HepG2 (cell line): ENCODE results near the gene SPSB1. TPM values are rescaled to one million over a fixed set of nuclear protein-coding genes. Genes with fewer than 3 reads are reported as not detected.
A peak's percentile ranks its signal among the peaks of the same experiment; 100 is the strongest.

Source experiments
- ATAC-seq: fragments of 200-7000 bp; cut with Tn5 transposase; 3 replicates; pipeline ENCODE4 v1.9.1; 2020; ENCODE audit warnings: mild to moderate bottlenecking, moderate library complexity
- BruUV-seq: library from RNA; stranded (reverse); fragments of 400-500 nt; replicated peaks from 2 replicates; lab custom pipeline; 2021; lab: Mats Ljungman, UMichigan
- CTCF ChIA-PET: fragments of 300-600 bp; formaldehyde crosslinking; extraction: SDS; loops from one replicate; lab custom pipeline; 2021; ENCODE audit warnings: low total read pairs, inconsistent platforms, low intra/inter-chr PET ratio; lab: Yijun Ruan, JAX
- POLR2A ChIA-PET: fragments of 350-600 bp; sonication (Branson Sonifier 250); formaldehyde crosslinking; loops from one replicate; lab custom pipeline; 2020; ENCODE audit warnings: antibody characterized with exemption, inconsistent platforms; lab: Yijun Ruan, JAX
- DNase-seq: peaks from one replicate; pipeline ENCODE4 v3.0.0-alpha.2; 2015; ENCODE audit warnings: low spot score
- FAIRE-seq: peaks from 3 replicates; lab custom pipeline; 2011; peaks lifted over from hg19 to GRCh38; lab: Jason Lieb, UNC
- H2AFZ ChIP-seq: one replicate; pipeline ENCODE4 v1.6.1; 2011; ENCODE audit warnings: low read length, inconsistent platforms
- H3K27ac ChIP-seq: fragments of 300-600 bp; 3 replicates; pipeline ENCODE4 v1.8.0; 2011; ENCODE audit warnings: mixed run types, mild to moderate bottlenecking, mixed read lengths, low read length, inconsistent platforms; ENCODE audit not compliant: insufficient read depth; ENCODE audit errors: extremely low read length
- H3K27me3 ChIP-seq, 2 experiments: fragments of 200-600 bp in 1 of 2; 2 replicates in 1 of 2; 3 replicates in 1 of 2; pipeline versions ENCODE4 v1.6.0 to v1.8.0; 2011; ENCODE audit warnings: low read length in 2 of 2, mild to moderate bottlenecking in 2 of 2, moderate library complexity in 2 of 2, inconsistent platforms in 1 of 2; ENCODE audit not compliant: insufficient read depth in 2 of 2, control insufficient read depth in 1 of 2
- H3K36me3 ChIP-seq, 2 experiments: fragments of 200-600 bp in 1 of 2; replicated peaks in 1 of 2; 2 replicates in 1 of 2; 3 replicates in 1 of 2; pipeline versions ENCODE4 v1.5.1 to v1.8.0; 2011; ENCODE audit warnings: low read length in 2 of 2, inconsistent platforms in 1 of 2; ENCODE audit not compliant: insufficient read depth in 2 of 2, control insufficient read depth in 1 of 2
- H3K4me1 ChIP-seq: 2 replicates; pipeline ENCODE4 v1.5.1; 2012; ENCODE audit warnings: low read length, inconsistent platforms; ENCODE audit not compliant: insufficient read depth
- H3K4me2 ChIP-seq: 2 replicates; pipeline ENCODE4 v1.6.0; 2011; ENCODE audit warnings: low read depth, low read length, inconsistent platforms
- H3K4me3 ChIP-seq, 3 experiments: fragments of 200-600 bp in 1 of 3; sonication (generic), shearing (Covaris generic) in 1 of 3; replicated peaks in 1 of 3; 2 replicates each; pipeline ENCODE4 v1.5.1; 2011 to 2016; ENCODE audit warnings: low read length in 3 of 3, inconsistent platforms in 2 of 3, low read depth in 2 of 3, mild to moderate bottlenecking in 2 of 3, control low read depth in 1 of 3, mixed read lengths in 1 of 3; ENCODE audit not compliant: insufficient read depth in 1 of 3
- H3K79me2 ChIP-seq: one replicate; pipeline ENCODE4 v1.6.1; 2011; ENCODE audit warnings: low read length, inconsistent platforms; ENCODE audit not compliant: insufficient read depth
- H3K9ac ChIP-seq: 2 replicates; pipeline ENCODE4 v1.6.0; 2011; ENCODE audit warnings: mild to moderate bottlenecking, low read depth, low read length, inconsistent platforms; ENCODE audit not compliant: insufficient read depth
- H3K9me3 ChIP-seq: 2 replicates; pipeline ENCODE4 v1.5.1; 2012; ENCODE audit warnings: mild to moderate bottlenecking, low read length
- H4K20me1 ChIP-seq: 2 replicates; pipeline ENCODE4 v1.6.0; 2011; ENCODE audit warnings: inconsistent platforms, mild to moderate bottlenecking, low read length, moderate library complexity; ENCODE audit not compliant: insufficient read depth
- ARID5B ChIP-seq: IDR thresholded peaks from 2 replicates; pipeline ENCODE4 v1.4.0; 2020; ENCODE audit warnings: mild to moderate bottlenecking, missing genetic modification reagents
- GATAD1 ChIP-seq: IDR thresholded peaks from 2 replicates; pipeline ENCODE4 v1.6.1; 2016; ENCODE audit warnings: missing genetic modification reagents, missing compliant biosample characterization
- KLF11 ChIP-seq: IDR thresholded peaks from 2 replicates; pipeline ENCODE4 v1.6.1; 2016; ENCODE audit warnings: missing compliant biosample characterization
- ZBTB1 ChIP-seq: sonication (generic); formaldehyde crosslinking; IDR thresholded peaks from 2 replicates; pipeline ENCODE4 v1.4.0; 2020; ENCODE audit warnings: missing genetic modification reagents, borderline replicate concordance
- ZNF280B ChIP-seq: sonication (generic); formaldehyde crosslinking; IDR thresholded peaks from 2 replicates; pipeline ENCODE4 v1.5.0; 2020; ENCODE audit warnings: missing genetic modification reagents, mild to moderate bottlenecking, borderline replicate concordance
- ZNF281 ChIP-seq: sonication (generic); formaldehyde crosslinking; IDR thresholded peaks from 2 replicates; pipeline ENCODE4 v1.4.0; 2020; ENCODE audit warnings: missing genetic modification reagents, borderline replicate concordance
- ZNF431 ChIP-seq: sonication (generic); formaldehyde crosslinking; IDR thresholded peaks from 2 replicates; pipeline ENCODE4 v1.9.0; 2022; ENCODE audit warnings: missing genetic modification reagents, low read depth, mild to moderate bottlenecking, borderline replicate concordance
- ZNF616 ChIP-seq: sonication (generic); formaldehyde crosslinking; IDR thresholded peaks from 2 replicates; pipeline ENCODE4 v1.5.0; 2020; ENCODE audit warnings: low read depth, mild to moderate bottlenecking, missing genetic modification reagents
- ZNF781 ChIP-seq: sonication (generic); formaldehyde crosslinking; IDR thresholded peaks from 2 replicates; pipeline ENCODE4 v1.5.1; 2020; ENCODE audit warnings: borderline replicate concordance, mild to moderate bottlenecking, missing genetic modification reagents; ENCODE audit errors: not compliant biosample characterization
- WGBS: methylation state at CpG from one replicate; pipeline ENCODE4 v1.1.6; 2017; ENCODE audit warnings: low lambda C conversion rate; 5-methylcytosine and 5-hydroxymethylcytosine counted together
- in situ Hi-C: cut with HindIII; loops from 2 replicates; pipeline ENCODE4 v1.10.0; 2017; ENCODE audit warnings: low pct_unique_long_range_greater_than_20kb; ENCODE audit not compliant: extremely low pct_ligation_motif_present
- intact Hi-C: fragments of 100-400 bp; cut with micrococcal nuclease; formaldehyde crosslinking; loops from one replicate; pipeline ENCODE4 v1.10.0; 2022; ENCODE audit not compliant: unreplicated experiment
- polyA plus RNA-seq, 8 experiments: library from polyadenylated mRNA; depleted of rRNA in 3 of 8; stranded (reverse) in 7 of 8; unstranded in 1 of 8; fragments of >200 nt; fragmentation: Illumina TruSeq in 4 of 8; extraction: Trizol in 4 of 8; gene quantifications; 2 replicates each; pipeline versions ENCODE4 v1.2.1 to v1.2.3, GENCODE V29; 2011 to 2016; ENCODE audit warnings: low read depth in 4 of 8, missing spikeins in 1 of 8, mixed read lengths in 1 of 8; ENCODE audit not compliant: insufficient read depth in 1 of 8
- total RNA-seq, 5 experiments: library from RNA; depleted of rRNA; stranded (reverse); fragments of >200 nt; fragmentation: Illumina TruSeq; extraction: Trizol; gene quantifications; 2 replicates each; pipeline ENCODE4 v1.2.3, GENCODE V29; 2016; ENCODE audit warnings: low read depth in 1 of 5

The SPSB1 gene
- total and polyA plus RNA-seq, 2 of the 13 experiments (the other 11 are each of a cell fraction or from before 2014, with no cell fraction given), result 5.0 to 8.0 TPM

GRCh38 chr1:9267352-9267686, 25.4 kb upstream of the SPSB1 start:
- ChIA-PET CTCF (interaction anchor here (2.3 to 3.7 kb wide), 2 partner anchors 187 to 224 kb away, joined by 17 to 28 read pairs; no protein-coding TSS in a partner anchor), POLR2A (interaction anchor here (0.7 to 1.0 kb wide), 2 partner anchors 12 to 34 kb away, joined by 4 to 5 read pairs; no protein-coding TSS in a partner anchor)
- Histone ChIP-seq H3K36me3 (peaks cover 2 to 9% of the 10 kb centered on the region in 2 experiments; a peak in 2 of 5 replicates), H3K79me2 (no peaks in the 10 kb centered on the region), H3K9ac (no peak overlapping the region), H3K9me3 (no peaks in the 10 kb centered on the region), H3K4me3 (no peak overlapping the region), H3K4me1 (no peaks in the 10 kb centered on the region; the same call in 1 of the 2 replicates), H3K4me2 (no peak overlapping the region), H3K27me3 (no peaks in the 10 kb centered on the region), H3K27ac (no peak overlapping the region), H2AFZ (no peak overlapping the region), H4K20me1 (no peaks in the 10 kb centered on the region)
- intact Hi-C loops (loop anchor here (1.0 to 2.0 kb wide), 2 partner anchors 21 to 224 kb away; no protein-coding TSS in a partner anchor), in situ Hi-C loops (no loop called here)
- DNase-seq (no peak), ATAC-seq (peak; percentile 14; the same call in 2 of the 3 replicates), FAIRE-seq (no peak)
- BruUV-seq, result no TSS peak
- 84% methylated on average over 7 of the region's 7 CpGs for WGBS
- TF ChIP-seq ZNF616 (CRISPR knock-in tag) (no peak), KLF11 (CRISPR knock-in tag) (0 out of 2 replicates have a peak, but pooled peaks have one; percentile 12), ARID5B (CRISPR knock-in tag) (no peak), ZNF281 (CRISPR knock-in tag) (no peak), ZNF280B (CRISPR knock-in tag) (peak; percentile 52; the same call in 1 of the 2 replicates), ZNF431 (CRISPR knock-in tag) (no peak), ZBTB1 (CRISPR knock-in tag) (no peak), ZNF781 (peak; percentile 48), GATAD1 (CRISPR knock-in tag) (no peak)
